Subcutaneous abdominal adipose tissue (tissue), 5 donors: ENCODE measurements around the gene FKBP15.
"Not testable (repeated sequence)": the region's sequence is repeated elsewhere in the genome, so short reads cannot be mapped to it uniquely, and the experiment has no call there.

ENCODE experiments used
- H3K27ac ChIP-seq: one replicate; pipeline ENCODE4 v1.7.0; 2013; ENCODE audit warnings: low read depth, mild to moderate bottlenecking, inconsistent platforms, low read length, moderate library complexity
- H3K27me3 ChIP-seq, 5 donors: one replicate each; pipeline ENCODE4 v1.7.0; 2013; ENCODE audit warnings: low read length in 5 of 5, inconsistent platforms in 1 of 5; ENCODE audit not compliant: control insufficient read depth in 5 of 5, insufficient read depth in 4 of 5
- H3K36me3 ChIP-seq, 5 donors: one replicate each; pipeline ENCODE4 v1.7.0; 2013; ENCODE audit warnings: low read length in 5 of 5; ENCODE audit not compliant: control insufficient read depth in 5 of 5, insufficient read depth in 5 of 5
- H3K4me1 ChIP-seq, 5 donors: one replicate each; pipeline ENCODE4 v1.7.0; 2013; ENCODE audit warnings: low read length in 5 of 5, mild to moderate bottlenecking in 3 of 5, moderate library complexity in 1 of 5; ENCODE audit not compliant: control insufficient read depth in 5 of 5, insufficient read depth in 5 of 5
- H3K4me3 ChIP-seq, 5 donors: one replicate each; pipeline ENCODE4 v1.7.0; 2013; ENCODE audit warnings: low read length in 5 of 5, low read depth in 1 of 5
- H3K9ac ChIP-seq, 5 donors: one replicate each; pipeline ENCODE4 v1.7.0; 2013; ENCODE audit warnings: low read length in 5 of 5, mild to moderate bottlenecking in 4 of 5, moderate library complexity in 3 of 5
- H3K9me3 ChIP-seq, 5 donors: one replicate each; pipeline ENCODE4 v1.7.0; 2013; ENCODE audit warnings: low read length in 5 of 5; ENCODE audit not compliant: control insufficient read depth in 5 of 5
- donor health status: healthy.
- donor health status: healthy.
- donor health status: healthy.
- donor health status: healthy.
- donor health status: healthy.

The FKBP15 gene

GRCh38 chr9:113139953-113140352 is 81.1 kb downstream of the FKBP15 start:
- H3K27ac ChIP-seq: no peak overlapping the region
- no peaks in the 10 kb centered on the region for H3K36me3 ChIP-seq
- H3K4me1 ChIP-seq: peaks cover 0 to 4% (median 0%) of the 10 kb centered on the region in 5 donors
- no peak overlapping the region for H3K4me3 ChIP-seq
- H3K9me3 ChIP-seq: peaks cover 0 to 6% (median 3%) of the 10 kb centered on the region in 5 donors
- no peak overlapping the region for H3K9ac ChIP-seq
- peaks cover 0 to 4% (median 0%) of the 10 kb centered on the region in 5 donors for H3K27me3 ChIP-seq

- Histone ChIP-seq H3K9me3 (peaks cover 0 to 6% (median 3%) of the 10 kb centered on the region in 5 donors), H3K27ac (no peak overlapping the region), H3K4me1 (peaks cover 0 to 4% (median 0%) of the 10 kb centered on the region in 5 donors), H3K27me3 (peaks cover 0 to 4% (median 0%) of the 10 kb centered on the region in 5 donors), H3K4me3 (no peak overlapping the region), H3K36me3 (no peaks in the 10 kb centered on the region), H3K9ac (no peak overlapping the region)
Observed at GRCh38 chr9:113139225-113139829, 81.8 kb downstream of the FKBP15 start.

DNA sequence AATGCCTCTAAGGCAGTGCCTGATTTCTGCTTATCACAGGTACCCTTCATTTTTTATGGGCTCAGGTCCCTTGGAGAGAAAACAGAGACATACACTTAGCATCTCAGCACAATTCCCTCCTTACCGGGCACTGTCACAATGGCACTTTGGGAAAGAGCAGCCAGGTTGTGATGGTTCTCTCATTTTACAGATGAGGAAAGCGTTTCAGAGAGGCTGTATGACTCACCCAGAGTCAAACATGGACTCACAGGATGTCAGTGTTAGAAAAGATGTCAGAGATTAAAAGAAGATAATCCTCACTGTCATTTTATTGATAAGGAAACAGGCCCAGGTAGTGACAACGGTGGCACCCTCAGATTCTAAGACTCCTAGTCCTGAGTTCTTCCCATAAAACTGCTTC is 82.3 kb downstream of the FKBP15 start:
- Histone ChIP-seq H3K4me3 (no peak overlapping the region), H3K4me1 (peaks cover 0 to 4% (median 0%) of the 10 kb centered on the region in 5 donors), H3K36me3 (no peaks in the 10 kb centered on the region), H3K9ac (no peak overlapping the region), H3K27ac (no peak overlapping the region), H3K27me3 (peaks cover 0 to 4% (median 0%) of the 10 kb centered on the region in 5 donors), H3K9me3 (peaks cover 0 to 6% (median 3%) of the 10 kb centered on the region in 5 donors)

DNA sequence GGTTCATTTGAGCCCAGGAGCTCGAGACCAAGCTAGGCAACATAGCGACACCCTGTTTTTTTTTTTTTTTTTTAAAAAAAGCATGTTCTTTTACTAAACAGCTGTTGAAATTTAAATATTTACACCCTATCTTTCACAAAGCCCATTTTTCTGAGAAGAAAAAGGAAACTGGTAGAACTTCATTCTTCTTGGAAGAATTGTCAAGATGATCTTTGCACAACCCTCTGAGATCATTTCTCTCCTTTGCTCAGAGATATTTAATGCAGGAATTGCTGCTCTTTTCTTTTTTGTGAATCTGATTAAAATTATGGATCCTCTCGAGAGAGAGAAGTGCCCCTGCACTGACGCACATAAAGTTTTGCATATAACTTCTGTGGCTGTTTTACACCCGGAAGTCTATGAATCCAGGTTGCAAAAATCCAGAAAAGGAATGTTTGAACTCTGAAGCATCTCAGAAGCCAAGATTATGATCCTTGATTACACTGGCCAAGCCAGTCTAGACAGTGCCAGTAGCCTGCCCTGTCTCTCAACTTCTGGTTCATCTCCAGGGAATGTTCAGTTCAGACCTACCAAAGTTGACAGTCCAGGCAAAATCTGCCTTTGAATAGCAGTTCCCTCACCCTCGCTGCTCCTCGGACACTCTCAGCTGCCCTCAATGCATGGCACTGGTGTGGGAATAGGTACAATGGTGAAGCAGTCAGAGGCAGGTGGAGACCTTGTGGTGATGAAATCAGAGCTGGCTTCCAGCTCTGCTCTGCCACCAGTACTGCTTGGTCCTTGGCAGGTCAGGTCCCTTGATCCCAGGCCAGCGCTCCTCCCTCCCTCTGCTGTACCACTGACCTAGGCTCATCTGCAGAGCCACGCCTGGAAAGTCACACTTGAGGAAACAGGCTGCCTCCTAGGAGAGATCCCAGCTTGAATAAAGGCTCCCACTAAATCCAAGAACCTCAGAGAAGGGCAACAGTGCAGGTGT is 83.6 kb downstream of the FKBP15 start:
- H3K36me3 ChIP-seq: no peaks in the 10 kb centered on the region
- peaks cover 0 to 4% (median 0%) of the 10 kb centered on the region in 5 donors for H3K4me1 ChIP-seq
- H3K9ac ChIP-seq: no peak overlapping the region
- H3K9me3 ChIP-seq: peaks cover 0 to 6% (median 3%) of the 10 kb centered on the region in 5 donors
- no peak overlapping the region for H3K27ac ChIP-seq
- no peaks in the 10 kb centered on the region for H3K27me3 ChIP-seq
- no peak overlapping the region for H3K4me3 ChIP-seq

DNA sequence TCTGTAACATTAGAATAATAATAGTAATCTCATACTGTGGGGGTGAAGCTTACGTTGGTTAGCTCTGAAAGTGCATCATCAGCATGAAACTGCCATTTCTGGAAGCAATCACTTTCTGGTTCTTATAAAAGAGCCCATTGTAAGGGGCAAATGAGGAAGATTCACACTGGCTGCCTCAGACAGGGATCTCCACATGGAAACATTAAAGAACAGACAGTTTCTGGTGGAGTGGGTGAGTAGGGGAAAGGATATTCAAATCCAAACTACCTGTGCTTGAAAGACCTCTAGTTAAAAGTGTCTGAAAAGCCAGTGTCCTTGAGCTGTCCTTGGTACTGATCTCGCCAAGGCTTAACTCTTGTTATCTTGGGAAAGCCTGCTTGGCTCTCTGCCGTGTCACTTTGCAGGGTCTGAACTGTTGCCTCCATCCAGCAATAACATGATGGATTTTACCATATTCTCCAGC is 89.4 kb downstream of the FKBP15 start:
- no peak overlapping the region for H3K27ac ChIP-seq
- no peaks in the 10 kb centered on the region for H3K36me3 ChIP-seq

GRCh38 chr9:113129884-113130283 is 91.2 kb downstream of the FKBP15 start:
- no peaks in the 10 kb centered on the region for H3K9me3 ChIP-seq
- no peaks in the 10 kb centered on the region for H3K36me3 ChIP-seq
- H3K4me3 ChIP-seq: no peak overlapping the region
- H3K4me1 ChIP-seq: no peaks in the 10 kb centered on the region
- no peak overlapping the region for H3K27ac ChIP-seq
- no peak overlapping the region for H3K9ac ChIP-seq
- peaks cover 0 to 8% (median 0%) of the 10 kb centered on the region in 5 donors for H3K27me3 ChIP-seq

More for the DNA sequence above, 89.4 kb downstream of the FKBP15 start:
- H3K9ac ChIP-seq: no peak overlapping the region
- peaks cover 0 to 8% (median 0%) of the 10 kb centered on the region in 5 donors for H3K27me3 ChIP-seq
- no peaks in the 10 kb centered on the region for H3K4me1 ChIP-seq
- H3K4me3 ChIP-seq: no peak overlapping the region
- no peaks in the 10 kb centered on the region for H3K9me3 ChIP-seq

- peaks cover 0 to 8% (median 0%) of the 10 kb centered on the region in 5 donors for H3K27me3 ChIP-seq
Observed at GRCh38 chr9:113129466-113129865, 91.6 kb downstream of the FKBP15 start.

GRCh38 chr9:113125386-113126035 is 95.6 kb downstream of the FKBP15 start:
- no peaks in the 10 kb centered on the region for H3K4me1 ChIP-seq
- H3K27ac ChIP-seq: no peak overlapping the region
- H3K27me3 ChIP-seq: peaks cover 0 to 8% (median 0%) of the 10 kb centered on the region in 5 donors
- H3K9me3 ChIP-seq: no peaks in the 10 kb centered on the region
- H3K36me3 ChIP-seq: no peaks in the 10 kb centered on the region
- no peak overlapping the region for H3K9ac ChIP-seq
- H3K4me3 ChIP-seq: no peak overlapping the region

More at GRCh38 chr9:113129466-113129865, 91.6 kb downstream of the FKBP15 start:
- no peaks in the 10 kb centered on the region for H3K36me3 ChIP-seq
- H3K4me1 ChIP-seq: no peaks in the 10 kb centered on the region
- H3K4me3 ChIP-seq: no peak overlapping the region
- H3K9me3 ChIP-seq: no peaks in the 10 kb centered on the region
- no peak overlapping the region for H3K27ac ChIP-seq
- H3K9ac ChIP-seq: no peak overlapping the region

DNA sequence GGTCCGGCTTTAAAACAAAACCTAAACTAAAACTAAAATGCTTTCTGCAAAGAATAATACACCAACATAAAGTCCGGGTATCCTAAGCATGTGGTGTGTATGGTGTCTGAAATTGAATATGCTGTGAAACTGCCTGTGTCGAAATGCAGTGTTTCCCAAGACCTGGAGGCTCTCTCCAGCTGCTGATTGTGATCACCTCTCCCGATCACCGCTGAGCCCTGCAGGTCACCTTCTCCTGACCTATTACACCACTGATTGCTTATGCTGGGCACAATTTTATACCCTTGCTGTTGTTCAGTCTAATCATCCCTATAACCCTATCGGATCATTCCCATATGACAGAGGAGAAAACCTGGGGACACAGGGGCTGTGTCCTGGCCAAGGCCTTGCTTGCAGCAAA is 102.2 kb downstream of the FKBP15 start:
- H3K9me3 ChIP-seq, H3K4me3 ChIP-seq, H3K27ac ChIP-seq, H3K27me3 ChIP-seq, H3K36me3 ChIP-seq, H3K9ac ChIP-seq, H3K4me1 ChIP-seq: not testable (repeated sequence)
